NCI-H2227 (cell line): ENCODE results near the gene DOHH.
A peak's percentile ranks its signal among the peaks of the same experiment; 100 is the strongest.

Experiments
- DNase-seq: peaks from one replicate; lab custom pipeline; 2025; ENCODE audit not compliant: unreplicated experiment; lab: John Stamatoyannopoulos, UW

Gene DOHH

DNA sequence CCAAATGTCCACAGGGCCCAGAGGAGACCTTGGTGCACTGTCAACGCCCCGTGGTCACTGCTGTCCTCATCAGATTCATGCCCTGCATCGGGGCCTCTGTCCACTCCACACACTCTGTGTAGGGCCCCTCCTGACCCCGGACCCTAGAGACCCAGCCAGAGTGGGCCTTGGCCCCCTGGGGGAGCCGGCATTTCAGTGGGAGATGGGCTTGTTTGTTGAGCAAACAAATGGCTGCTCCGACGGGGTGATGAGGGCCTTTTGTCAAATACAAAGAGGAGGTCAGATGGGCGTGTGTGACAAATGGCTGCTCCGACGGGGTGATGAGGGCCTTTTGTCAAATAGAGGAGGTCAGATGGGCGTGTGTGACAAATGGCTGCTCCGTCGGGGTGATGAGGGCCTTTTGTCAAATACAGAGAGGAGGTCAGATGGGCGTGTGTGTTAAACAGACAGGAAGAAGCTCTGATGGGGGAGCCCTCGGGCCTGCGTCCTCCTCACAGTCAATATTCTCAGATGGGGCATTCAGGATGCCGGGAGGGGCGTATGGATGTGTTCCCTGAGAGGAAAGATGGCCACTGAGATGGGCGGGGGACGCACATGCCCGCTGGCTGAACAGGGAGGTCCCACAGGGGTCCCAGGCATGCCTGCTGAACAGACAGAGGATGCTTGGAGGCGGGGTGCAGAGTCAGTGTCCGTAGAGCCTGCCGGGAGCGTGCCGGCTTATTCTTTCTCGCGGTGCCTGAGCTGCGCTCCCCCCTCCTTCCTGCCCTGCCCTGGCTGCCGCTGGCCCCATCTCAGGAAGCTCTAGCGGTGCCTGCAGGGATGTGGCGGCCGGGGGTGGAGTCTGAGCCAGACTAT is 56.4 kb downstream of the DOHH start:
- DNase-seq, result peak; percentile 81

DNA sequence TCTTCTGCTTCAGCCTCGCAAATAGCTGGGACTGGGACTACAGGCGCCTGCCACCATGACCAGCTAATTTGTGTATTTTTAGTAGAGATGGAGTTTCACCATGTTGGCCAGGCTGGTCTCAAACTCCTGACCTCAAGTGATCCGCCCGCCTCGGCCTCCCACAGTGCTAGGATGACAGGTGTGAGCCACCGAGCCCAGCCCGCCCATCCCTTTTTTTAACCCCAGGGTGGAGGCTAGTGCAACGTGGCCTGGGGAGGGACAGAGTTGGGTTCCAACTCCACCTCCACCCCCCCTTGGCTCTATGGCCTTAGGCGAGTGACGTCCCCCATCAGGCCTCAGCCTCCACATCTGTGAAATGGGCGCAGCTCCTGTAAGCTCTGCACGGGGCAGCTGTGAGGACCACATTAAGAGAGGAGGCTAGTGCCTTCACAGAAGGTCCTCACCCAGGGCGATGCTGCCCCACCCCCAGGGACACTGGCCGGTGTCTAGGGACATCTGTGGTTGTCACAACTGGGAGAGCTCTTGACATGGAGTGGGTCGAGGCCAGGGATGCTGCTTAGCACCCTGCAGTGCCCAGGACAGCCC is 57.9 kb downstream of the DOHH start:
- DNase-seq, result no peak

DNA sequence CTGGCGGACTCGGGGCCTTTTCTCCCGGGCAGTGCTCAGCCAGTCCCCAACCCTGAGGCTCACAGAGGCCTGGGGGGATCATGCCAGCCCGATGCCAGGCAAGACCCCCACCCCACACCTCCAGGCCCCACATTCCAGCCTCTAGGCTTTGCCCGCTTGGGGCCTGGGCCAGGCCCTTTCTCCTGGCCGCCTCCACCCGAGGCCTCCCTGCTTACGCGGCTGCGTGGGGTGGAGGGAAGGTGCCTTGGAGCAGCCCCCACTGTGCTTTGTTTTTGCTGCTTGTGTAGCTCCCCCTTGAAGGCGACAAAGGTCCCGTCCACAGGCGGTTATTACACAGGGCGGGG is 58.5 kb downstream of the DOHH start:
- DNase-seq, result no peak

DNA sequence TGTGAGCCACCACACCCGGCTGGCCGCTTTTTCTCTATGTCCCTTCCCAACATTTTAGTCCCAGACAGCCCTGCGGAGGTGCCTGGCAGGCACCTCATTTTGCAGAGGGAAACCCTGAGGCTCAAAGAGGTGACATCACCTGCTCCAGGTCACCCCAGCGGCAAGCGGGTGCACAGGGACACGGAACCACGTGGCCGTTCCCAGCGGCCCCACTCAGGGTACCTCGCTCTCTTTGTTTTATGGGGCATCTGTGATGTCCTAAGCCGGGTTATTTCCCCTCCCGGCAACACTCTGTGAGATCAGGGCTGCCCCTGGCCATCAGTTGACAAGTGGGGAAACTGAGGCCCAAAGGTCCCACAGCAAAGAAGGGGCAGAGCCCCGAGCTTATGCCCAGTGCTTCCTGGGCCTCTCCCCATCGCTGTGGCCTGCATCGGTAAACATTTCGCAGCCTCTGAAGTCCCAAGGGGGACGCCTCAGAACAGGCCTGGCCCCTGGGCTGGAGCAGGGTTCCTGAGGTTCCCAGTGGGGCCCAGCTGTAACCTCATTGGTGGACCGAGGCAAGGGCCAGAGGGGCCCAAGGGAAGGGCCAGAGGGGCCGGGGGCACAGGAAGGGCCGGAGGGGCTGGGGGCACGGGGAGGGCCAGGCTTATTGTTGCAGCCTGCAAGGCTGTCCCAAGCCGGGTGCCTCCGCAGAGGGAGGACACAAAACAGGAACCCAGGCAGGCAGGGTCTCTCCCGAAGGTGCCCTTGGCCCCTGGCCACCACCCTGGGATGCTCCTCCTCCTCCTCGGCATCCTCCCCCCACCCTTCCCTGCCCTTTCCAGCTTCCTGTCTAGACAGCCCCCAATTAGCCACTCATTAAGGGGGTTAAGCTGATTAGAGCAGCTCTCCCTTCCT is 59.1 kb downstream of the DOHH start:
- DNase-seq, result no peak
